Gastroesophageal sphincter (tissue), 3 donors: Measurements from ENCODE around the gene ALDH18A1.

Source experiments
- CTCF ChIP-seq, 4 experiments: fragments of 200-600 bp in 2 of 4; fragments of 450-650 bp in 2 of 4; sonication (generic) in 1 of 4; IDR thresholded peaks; one replicate each; pipeline ENCODE4 v1.5.1; 2017 to 2019; ENCODE audit warnings: antibody characterized with exemption in 4 of 4, mild to moderate bottlenecking in 2 of 4, moderate library complexity in 2 of 4
- EP300 ChIP-seq: sonication (generic); formaldehyde crosslinking; IDR thresholded peaks from one replicate; pipeline ENCODE4 v1.6.1; 2017; ENCODE audit warnings: antibody characterized with exemption, mild to moderate bottlenecking
- POLR2A ChIP-seq, 2 donors: fragments of 450-650 bp; IDR thresholded peaks; one replicate each; pipeline ENCODE4 v1.6.1; 2017; ENCODE audit warnings: antibody characterized with exemption in 2 of 2, mild to moderate bottlenecking in 2 of 2, moderate library complexity in 1 of 2

GRCh38 chr10:95694665-95695064 lies 38.2 kb upstream of the ALDH18A1 start:
- TF ChIP-seq CTCF (IDR thresholded peaks at IDR 0.05) (no peak), POLR2A (IDR thresholded peaks at IDR 0.05) (no peak), EP300 (no peak)
